ENCODE results near the gene TUBB4A.

TUBB4A gene

DNA sequence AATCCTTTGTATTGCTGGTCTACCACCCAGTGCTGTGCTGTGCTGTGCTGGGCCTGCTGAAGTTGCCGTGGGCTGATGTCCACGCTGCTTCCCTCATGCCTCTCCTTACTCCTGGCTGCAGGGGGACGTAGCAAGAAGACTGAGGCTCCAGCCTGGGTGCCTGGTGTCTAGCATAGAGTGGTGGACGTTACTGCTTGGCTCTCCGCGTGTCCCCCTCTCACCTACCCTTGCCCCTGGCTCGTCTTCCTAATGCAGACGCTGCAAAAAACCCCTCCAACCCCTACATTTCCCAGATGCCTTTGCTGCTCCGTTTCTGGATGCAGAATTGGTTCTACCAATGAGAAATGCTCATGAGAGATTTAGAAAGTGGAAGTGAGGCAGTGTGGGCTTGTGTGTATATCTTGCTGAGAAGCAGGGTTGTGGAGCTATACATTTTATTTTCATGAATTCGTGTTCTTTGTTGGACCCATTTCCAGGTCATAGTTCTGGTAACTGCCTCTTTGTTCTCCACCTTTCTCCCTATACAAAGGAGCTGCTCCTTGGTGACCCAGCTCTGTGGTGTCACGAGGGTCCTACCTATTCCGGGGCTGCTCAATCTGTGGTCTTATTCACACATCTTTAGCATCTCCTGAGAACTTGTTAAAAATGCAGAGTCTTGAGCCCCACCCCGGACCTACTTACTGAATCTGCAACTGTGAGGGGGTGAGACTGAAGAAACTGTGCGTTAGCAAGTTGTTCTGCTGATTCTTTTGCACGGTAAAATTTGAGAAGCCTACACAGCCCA, 12.6 kb downstream of the TUBB4A start:
- ATAC-seq (peak; percentile 78), DNase-seq (no peak)
- H3K27ac Mint-ChIP-seq, result peak overlapping the region; percentile 61 to 86
- no peaks in the 10 kb centered on the region for H3K27me3 Mint-ChIP-seq
- H3K4me1 Mint-ChIP-seq, result peaks cover 14% of the 10 kb centered on the region
- H3K9me3 Mint-ChIP-seq, result peaks cover 7% of the 10 kb centered on the region in 2 donors
- peak overlapping the region; percentile 73 to 75 for H3K4me3 Mint-ChIP-seq

- ATAC-seq, result no peak
- DNase-seq, result no peak
- Mint-ChIP-seq H3K4me3 (no peak overlapping the region), H3K27ac (no peak overlapping the region), H3K9me3 (no peaks in the 10 kb centered on the region), H3K4me1 (peaks cover 39% of the 10 kb centered on the region), H3K27me3 (no peaks in the 10 kb centered on the region)
Observed at GRCh38 chr19:6484831-6485230, 17.3 kb downstream of the TUBB4A start.

- H3K27ac Mint-ChIP-seq, result no peak overlapping the region
- no peaks in the 10 kb centered on the region for H3K9me3 Mint-ChIP-seq
- peaks cover 40% of the 10 kb centered on the region for H3K4me1 Mint-ChIP-seq
- ATAC-seq, result no peak
- no peaks in the 10 kb centered on the region for H3K27me3 Mint-ChIP-seq
- DNase-seq, result no peak
- no peak overlapping the region for H3K4me3 Mint-ChIP-seq
Observed at GRCh38 chr19:6484230-6484629, 17.9 kb downstream of the TUBB4A start.

- no peak for ATAC-seq
- H3K9me3 Mint-ChIP-seq, result no peaks in the 10 kb centered on the region
- peaks cover 39% of the 10 kb centered on the region for H3K4me1 Mint-ChIP-seq
- no peaks in the 10 kb centered on the region for H3K27me3 Mint-ChIP-seq
- H3K4me3 Mint-ChIP-seq, result no peak overlapping the region
- DNase-seq, result no peak
- no peak overlapping the region for H3K27ac Mint-ChIP-seq
Observed at GRCh38 chr19:6483235-6483634, 18.9 kb downstream of the TUBB4A start.

GRCh38 chr19:6482343-6482686, 19.8 kb downstream of the TUBB4A start:
- peak; percentile 21 for ATAC-seq
- DNase-seq, result no peak
- no peaks in the 10 kb centered on the region for H3K27me3 Mint-ChIP-seq

GRCh38 chr19:6481541-6482342, 20.4 kb downstream of the TUBB4A start, which contains the start of gene DENND1C:
Gene DENND1C, minus strand, starts transcription at chr19:6481787. Its CDS starts 92 bp downstream, at chr19:6481695.
- H3K27ac Mint-ChIP-seq, result peak within 1 kb of the TSS; percentile 96 to 97
- ATAC-seq (peak; percentile 94), DNase-seq (peak; percentile 67 to 79)
- peaks cover 39% of the 10 kb centered on the region for H3K4me1 Mint-ChIP-seq
- no peaks in the 10 kb centered on the region for H3K9me3 Mint-ChIP-seq
- no peaks in the 10 kb centered on the region for H3K27me3 Mint-ChIP-seq
- peak within 1 kb of the TSS; percentile 83 to 93 for H3K4me3 Mint-ChIP-seq

More at GRCh38 chr19:6482343-6482686, 19.8 kb downstream of the TUBB4A start:
- peak overlapping the region; percentile 83 to 93 for H3K4me3 Mint-ChIP-seq
- no peaks in the 10 kb centered on the region for H3K9me3 Mint-ChIP-seq
- H3K27ac Mint-ChIP-seq, result peak overlapping the region; percentile 96 to 97
- peaks cover 39% of the 10 kb centered on the region for H3K4me1 Mint-ChIP-seq

DNA sequence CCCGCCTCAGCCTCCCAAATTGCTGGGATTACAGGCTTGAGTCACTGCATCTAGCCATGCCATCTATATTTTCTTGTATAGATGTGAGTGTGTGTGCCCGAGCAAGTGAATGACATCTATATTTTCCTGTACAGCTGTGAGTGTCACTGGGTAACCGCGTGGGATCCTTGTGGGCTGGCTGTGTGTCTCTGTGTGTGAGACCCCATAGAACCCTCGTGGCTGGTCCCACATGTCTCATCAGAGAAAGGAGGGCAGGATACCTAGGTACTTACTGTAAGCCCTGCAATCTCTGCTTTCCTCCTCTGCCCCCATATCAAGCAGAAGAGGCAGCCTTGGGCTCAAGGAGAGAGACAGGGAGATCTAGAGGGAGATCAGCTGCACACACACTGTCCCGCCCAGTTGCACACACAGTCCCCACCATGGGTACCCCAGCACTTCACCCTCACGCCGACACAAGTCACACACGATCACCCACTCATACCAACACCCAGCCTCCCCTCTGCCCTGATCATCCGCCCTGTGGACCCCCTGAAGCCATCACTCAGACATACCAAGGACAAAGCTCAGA, 21.2 kb downstream of the TUBB4A start:
- no peaks in the 10 kb centered on the region for H3K27me3 Mint-ChIP-seq
- H3K27ac Mint-ChIP-seq, result peak overlapping the region; percentile 96 to 97
- DNase-seq (no peak), ATAC-seq (peak; percentile 24)
- peaks cover 44% of the 10 kb centered on the region for H3K4me1 Mint-ChIP-seq
- H3K9me3 Mint-ChIP-seq, result no peaks in the 10 kb centered on the region
- H3K4me3 Mint-ChIP-seq, result peak overlapping the region; percentile 83 to 93

DNA sequence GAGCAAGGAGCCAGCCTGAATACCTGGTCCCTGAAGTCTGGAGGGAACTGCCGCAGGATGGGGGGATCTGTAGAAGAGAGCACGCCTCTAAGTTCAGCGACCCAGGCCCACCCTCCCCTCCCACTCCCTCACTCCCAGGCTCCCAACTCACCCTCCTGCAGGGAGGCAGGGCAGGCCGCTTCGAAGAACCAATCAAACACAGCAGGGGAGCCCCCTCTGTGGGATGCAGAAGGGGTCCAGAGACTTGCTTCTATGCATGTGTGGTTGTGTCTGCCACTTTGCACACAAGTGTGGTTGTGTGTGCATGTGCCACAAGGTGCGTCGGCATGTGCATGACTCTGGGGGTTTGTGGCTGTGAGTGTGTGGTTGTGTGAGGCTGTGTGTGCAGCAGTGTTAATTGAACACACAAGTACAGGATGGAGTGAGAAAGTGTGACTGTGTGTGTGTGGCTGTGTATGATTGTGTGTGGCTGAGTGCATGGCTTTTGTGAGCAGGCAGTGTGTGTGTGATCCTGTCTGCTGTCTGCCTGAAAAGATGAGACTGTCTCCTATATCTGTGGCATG, 22.2 kb downstream of the TUBB4A start:
- H3K27me3 Mint-ChIP-seq, result no peaks in the 10 kb centered on the region
- peak overlapping the region in 1 of 2 donors; percentile 96 for H3K27ac Mint-ChIP-seq
- H3K4me3 Mint-ChIP-seq, result peak overlapping the region; percentile 25 to 93
- DNase-seq (no peak), ATAC-seq (no peak)
- H3K9me3 Mint-ChIP-seq, result no peaks in the 10 kb centered on the region
- H3K4me1 Mint-ChIP-seq, result peaks cover 45% of the 10 kb centered on the region

- no peak overlapping the region for H3K4me3 Mint-ChIP-seq
- no peaks in the 10 kb centered on the region for H3K9me3 Mint-ChIP-seq
- H3K4me1 Mint-ChIP-seq, result peaks cover 45% of the 10 kb centered on the region
- ATAC-seq, result no peak
- no peak for DNase-seq
- H3K27me3 Mint-ChIP-seq, result no peaks in the 10 kb centered on the region
- H3K27ac Mint-ChIP-seq, result no peak overlapping the region
Observed at GRCh38 chr19:6478815-6479214, 23.3 kb downstream of the TUBB4A start.

DNA sequence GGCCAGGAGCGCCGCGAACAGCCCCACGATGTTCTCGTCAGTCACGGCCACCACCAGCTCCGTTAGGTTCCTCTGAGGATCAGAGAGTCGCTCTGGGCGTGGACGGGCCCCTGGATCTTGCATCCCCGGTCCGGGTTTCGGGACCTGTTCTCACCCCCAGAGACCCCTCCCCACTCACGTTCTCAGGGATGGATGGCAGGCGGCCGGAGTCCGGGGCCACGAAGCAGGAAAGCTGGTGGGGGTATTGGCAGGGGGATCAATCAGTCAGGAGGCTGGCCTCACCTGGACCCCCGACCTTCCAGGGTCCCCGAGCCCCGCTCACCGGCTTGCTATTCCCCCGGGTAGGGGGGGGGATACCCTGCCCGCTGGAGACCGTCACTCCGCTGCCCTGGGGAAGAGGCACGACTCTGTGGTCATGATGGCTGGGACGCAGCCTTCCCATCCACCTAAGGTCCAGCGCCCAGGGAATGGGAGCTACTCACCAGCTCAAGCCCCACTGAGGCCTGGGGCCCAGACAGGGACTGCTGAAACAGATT, 25.1 kb downstream of the TUBB4A start:
- ATAC-seq (no peak), DNase-seq (no peak)
- Mint-ChIP-seq H3K4me1 (peaks cover 34% of the 10 kb centered on the region), H3K27me3 (no peaks in the 10 kb centered on the region), H3K4me3 (no peak overlapping the region), H3K9me3 (no peaks in the 10 kb centered on the region), H3K27ac (no peak overlapping the region)

DNA sequence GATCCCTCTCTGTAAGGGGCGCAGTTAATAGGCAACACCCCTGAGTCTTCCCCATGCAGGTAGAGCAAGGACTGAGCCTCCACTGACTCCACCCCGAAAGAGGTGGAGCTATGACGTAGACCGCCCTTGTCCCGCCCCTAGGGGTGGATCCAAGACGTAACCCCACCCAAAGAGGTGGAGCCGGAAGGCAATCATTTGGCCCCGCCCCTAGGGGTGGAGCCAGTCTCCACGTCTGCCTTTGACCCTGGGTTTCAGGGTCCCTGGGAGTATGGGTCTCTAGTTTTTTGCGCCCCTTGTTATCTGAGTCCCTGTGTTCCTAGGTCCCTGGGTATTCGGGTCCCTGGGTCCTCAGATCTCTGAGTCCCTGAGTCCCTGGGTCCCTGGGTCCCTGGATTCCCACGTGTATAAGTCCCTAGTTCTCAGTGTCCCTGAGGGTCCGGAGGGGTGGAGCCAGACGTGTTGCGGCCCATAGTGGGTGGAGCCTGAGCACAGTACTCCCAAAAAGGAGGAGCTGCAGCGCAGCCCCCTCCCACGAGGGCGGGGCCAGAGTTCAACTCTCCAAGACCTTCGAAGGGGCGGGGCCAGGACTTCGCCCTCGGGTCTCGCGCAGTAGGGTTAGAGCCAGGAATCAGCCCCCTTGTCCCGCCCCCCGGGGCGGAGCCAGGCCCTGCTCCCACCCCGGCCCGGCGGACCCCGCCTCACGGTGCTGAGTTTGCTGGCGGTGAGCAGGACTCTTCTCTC, 25.8 kb downstream of the TUBB4A start:
- ATAC-seq, result peak; percentile 83
- H3K4me1 Mint-ChIP-seq, result peaks cover 31% of the 10 kb centered on the region

GRCh38 chr19:6475321-6476108, 26.6 kb downstream of the TUBB4A start:
- Mint-ChIP-seq H3K4me3 (no peak overlapping the region), H3K9me3 (no peaks in the 10 kb centered on the region), H3K27me3 (no peaks in the 10 kb centered on the region), H3K27ac (no peak overlapping the region), H3K4me1 (peaks cover 26% of the 10 kb centered on the region)
- no peak for ATAC-seq
- DNase-seq, result no peak

More for the DNA sequence above, 25.8 kb downstream of the TUBB4A start:
- no peak overlapping the region for H3K4me3 Mint-ChIP-seq
- no peaks in the 10 kb centered on the region for H3K9me3 Mint-ChIP-seq
- DNase-seq, result peak; percentile 71 to 79
- H3K27me3 Mint-ChIP-seq, result no peaks in the 10 kb centered on the region
- H3K27ac Mint-ChIP-seq, result no peak overlapping the region

GRCh38 chr19:6473647-6474046, 28.5 kb downstream of the TUBB4A start:
- Mint-ChIP-seq H3K4me1 (peaks cover 12% of the 10 kb centered on the region), H3K9me3 (no peaks in the 10 kb centered on the region), H3K27ac (peak overlapping the region in 1 of 2 donors; percentile 61), H3K4me3 (no peak overlapping the region), H3K27me3 (no peaks in the 10 kb centered on the region)
- ATAC-seq (no peak), DNase-seq (no peak)

GRCh38 chr19:6472713-6473112, 29.4 kb downstream of the TUBB4A start:
- H3K4me1 Mint-ChIP-seq, result peaks cover 12% of the 10 kb centered on the region
- H3K9me3 Mint-ChIP-seq, result no peaks in the 10 kb centered on the region
- ATAC-seq, result no peak
- DNase-seq, result no peak
- no peak overlapping the region for H3K27ac Mint-ChIP-seq
- no peaks in the 10 kb centered on the region for H3K27me3 Mint-ChIP-seq
- H3K4me3 Mint-ChIP-seq, result no peak overlapping the region
